Gastroesophageal sphincter (tissue), 4 donors: ENCODE measurements around the gene RNFT1. TPM values are rescaled to one million over a fixed set of nuclear protein-coding genes. Genes with fewer than 3 reads are reported as not detected.

Experiments used
- ATAC-seq: fragments of 150-250 bp; one replicate; pipeline ENCODE4 v1.9.1; 2016; ENCODE audit warnings: mild to moderate bottlenecking, moderate library complexity
- H3K27ac ChIP-seq, 4 donors: fragments of 200-600 bp; sonication (generic) in 3 of 4; 1 replicate in 3 of 4; 2 replicates in 1 of 4; pipeline ENCODE4 v1.5.1; 2016 to 2019
- H3K27me3 ChIP-seq: fragments of 200-600 bp; sonication (generic); one replicate; pipeline ENCODE4 v1.5.1; 2019
- H3K36me3 ChIP-seq, 2 donors: fragments of 200-600 bp; sonication (generic); one replicate each; pipeline ENCODE4 v1.5.1; 2019; ENCODE audit warnings: control low read depth in 1 of 2
- H3K4me1 ChIP-seq, 3 donors: fragments of 200-600 bp; sonication (generic); 1 replicate in 2 of 3; 2 replicates in 1 of 3; pipeline ENCODE4 v1.5.1; 2016 to 2019; ENCODE audit warnings: control low read depth in 2 of 3
- H3K4me3 ChIP-seq, 2 donors: fragments of 200-600 bp; sonication (generic); one replicate each; pipeline ENCODE4 v1.5.1; 2019; ENCODE audit warnings: mild to moderate bottlenecking in 1 of 2, moderate library complexity in 1 of 2
- H3K9me3 ChIP-seq, 3 donors: fragments of 200-600 bp; sonication (generic); one replicate each; pipeline ENCODE4 v1.5.1; 2017 to 2019; ENCODE audit warnings: control low read depth in 2 of 3
- CTCF ChIP-seq, 4 experiments: fragments of 200-600 bp in 2 of 4; fragments of 450-650 bp in 2 of 4; sonication (generic) in 1 of 4; IDR thresholded peaks; one replicate each; pipeline ENCODE4 v1.5.1; 2017 to 2019; ENCODE audit warnings: antibody characterized with exemption in 4 of 4, mild to moderate bottlenecking in 2 of 4, moderate library complexity in 2 of 4
- EP300 ChIP-seq: sonication (generic); formaldehyde crosslinking; IDR thresholded peaks from one replicate; pipeline ENCODE4 v1.6.1; 2017; ENCODE audit warnings: antibody characterized with exemption, mild to moderate bottlenecking
- POLR2A ChIP-seq, 2 donors: fragments of 450-650 bp; IDR thresholded peaks; one replicate each; pipeline ENCODE4 v1.6.1; 2017; ENCODE audit warnings: antibody characterized with exemption in 2 of 2, mild to moderate bottlenecking in 2 of 2, moderate library complexity in 1 of 2
- POLR2AphosphoS5 ChIP-seq: sonication (generic); formaldehyde crosslinking; IDR thresholded peaks from one replicate; pipeline ENCODE4 v1.6.1; 2017; ENCODE audit warnings: antibody characterized with exemption
- WGBS, 2 donors: methylation state at CpG; one replicate each; pipeline ENCODE4 v1.1.5; 2018; ENCODE audit warnings: low coverage in 1 of 2; 5-methylcytosine and 5-hydroxymethylcytosine counted together
- small RNA-seq, 4 donors: library from RNA; depleted of rRNA; stranded (forward); fragments of <200 nt; gene quantifications; one replicate each; pipeline ENCODE3, GENCODE V24; 2016
- total RNA-seq, 4 donors: library from RNA; depleted of rRNA; stranded (reverse); fragments of >200 nt; gene quantifications; one replicate each; pipeline ENCODE4 v1.1.0, GENCODE V29; 2016

The RNFT1 gene
- total RNA-seq, 4 donors from 2014 or later = 5.6 to 10.6 (median 6.6) TPM

DNA sequence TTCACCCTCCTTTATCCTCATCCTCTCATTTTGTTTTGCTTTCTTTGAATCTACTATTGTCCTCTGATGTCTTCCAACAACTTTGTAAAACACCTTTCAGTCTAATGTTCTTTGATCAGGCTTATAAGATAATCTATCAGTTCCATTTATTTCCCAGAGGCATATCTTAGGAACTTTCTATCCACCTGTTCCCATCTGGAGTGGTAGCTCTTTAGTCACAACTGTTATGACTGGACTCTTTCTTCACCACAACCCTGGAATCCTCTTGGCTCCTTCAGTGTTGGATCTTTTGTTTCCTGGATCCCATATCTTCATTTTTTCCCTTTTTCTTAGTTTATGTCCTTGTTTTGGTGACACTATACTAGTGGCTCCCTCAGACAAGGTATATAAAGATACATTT lies 48.1 kb downstream of the RNFT1 start:
- Histone ChIP-seq H3K27me3 (no peaks in the 10 kb centered on the region), H3K4me1 (peaks cover 0 to 12% (median 0%) of the 10 kb centered on the region in 3 donors), H3K9me3 (no peaks in the 10 kb centered on the region), H3K27ac (no peak overlapping the region), H3K36me3 (peaks cover 0 to 98% of the 10 kb centered on the region in 2 donors), H3K4me3 (no peak overlapping the region)
- ATAC-seq = no peak
- TF ChIP-seq CTCF (IDR thresholded peaks at IDR 0.05) = no peak
- TF ChIP-seq POLR2A (IDR thresholded peaks at IDR 0.05) = no peak
- no peak for TF ChIP-seq EP300
- TF ChIP-seq POLR2AphosphoS5 = no peak

- H3K27me3 ChIP-seq = no peaks in the 10 kb centered on the region
- no peak for ATAC-seq
- peaks cover 0 to 12% (median 0%) of the 10 kb centered on the region in 3 donors for H3K4me1 ChIP-seq
- H3K4me3 ChIP-seq = no peak overlapping the region
- H3K9me3 ChIP-seq = no peaks in the 10 kb centered on the region
- no peak overlapping the region for H3K27ac ChIP-seq
- 25 to 64% methylated on average over 1 of the region's 1 CpG for WGBS, 2 donors
- TF ChIP-seq EP300 (no peak), CTCF (IDR thresholded peaks at IDR 0.05) (peak; percentile 48 to 61 (median 54))
- peaks cover 0 to 86% of the 10 kb centered on the region in 2 donors for H3K36me3 ChIP-seq
These were observed 50.2 kb downstream of the RNFT1 start for GRCh38 chr17:59914274-59914854.

DNA sequence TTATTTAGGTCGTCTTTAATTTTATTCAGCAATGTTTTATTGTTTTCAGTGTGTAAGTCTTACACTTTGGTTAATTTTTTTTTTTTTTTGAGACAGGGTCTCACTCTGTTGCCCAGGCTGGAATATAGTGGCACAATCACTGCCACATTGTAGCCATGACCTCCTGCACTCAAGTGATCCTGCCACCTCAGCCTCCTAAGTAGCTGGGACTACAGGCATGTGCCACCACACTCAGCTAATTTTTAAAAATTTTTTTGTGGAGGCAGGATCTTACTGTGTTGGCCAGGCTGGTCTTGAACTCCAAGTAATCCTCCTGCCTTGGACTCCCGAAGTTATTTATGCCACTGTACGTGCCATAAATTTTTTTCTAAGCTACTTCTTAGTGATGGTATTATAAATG lies 57.1 kb downstream of the RNFT1 start:
- no peak for TF ChIP-seq CTCF (IDR thresholded peaks at IDR 0.05)
- TF ChIP-seq EP300 = no peak
- no peak for TF ChIP-seq POLR2AphosphoS5
- no peak for TF ChIP-seq POLR2A (IDR thresholded peaks at IDR 0.05)
- no peak for ATAC-seq
- Histone ChIP-seq H3K27ac (no peak overlapping the region), H3K36me3 (peaks cover 0 to 29% of the 10 kb centered on the region in 2 donors), H3K27me3 (no peaks in the 10 kb centered on the region), H3K4me1 (no peaks in the 10 kb centered on the region), H3K4me3 (no peak overlapping the region), H3K9me3 (no peaks in the 10 kb centered on the region)
- 79 to 85% methylated on average over 2 to 3 of the region's 3 CpGs for whole genome bisulfite sequencing, 2 donors

- H3K4me3 ChIP-seq = no peak overlapping the region
- no peak for TF ChIP-seq CTCF (IDR thresholded peaks at IDR 0.05)
- TF ChIP-seq EP300 = no peak
- TF ChIP-seq POLR2AphosphoS5 = no peak
- TF ChIP-seq POLR2A (IDR thresholded peaks at IDR 0.05) = no peak
- no peaks in the 10 kb centered on the region for H3K9me3 ChIP-seq
- no peaks in the 10 kb centered on the region for H3K27me3 ChIP-seq
- H3K36me3 ChIP-seq = peaks cover 0 to 16% of the 10 kb centered on the region in 2 donors
- no peak overlapping the region for H3K27ac ChIP-seq
- 81 to 83% methylated on average over 2 of the region's 2 CpGs for WGBS, 2 donors
- peaks cover 0 to 5% (median 0%) of the 10 kb centered on the region in 3 donors for H3K4me1 ChIP-seq
- no peak for ATAC-seq
These were observed 61.1 kb downstream of the RNFT1 start for GRCh38 chr17:59903455-59903854.

Small RNA genes lying within 50 kb of the gene (small RNA-seq; reads per million reads assigned to genes)
- gene RPS29P21 = 0 reads per million in 4 donors

Other genes starting within 250 kb of the RNFT1 start
- 10 to 100 TPM in 2 of 4 donors, 1 to 10 TPM in 2; 3.6 to 17.1 (median 10.0) TPM for gene TUBD1, start 71.8 kb downstream of the RNFT1 start, total RNA-seq
- 10 to 100 TPM; 19.2 to 36.3 (median 27.6) TPM for gene RPS6KB1, start 71.6 kb downstream of the RNFT1 start, total RNA-seq
- gene HEATR6, start 114.2 kb upstream of the RNFT1 start, total RNA-seq = 10 to 100 TPM; 13.4 to 30.4 (median 18.4) TPM
- gene CA4, start 185.2 kb upstream of the RNFT1 start, total RNA-seq = 1 to 10 TPM; 1.8 to 5.5 (median 3.3) TPM